HepG2 (cell line): ENCODE data around the gene PROX2. TPM values are rescaled to one million over a fixed set of nuclear protein-coding genes. Genes with fewer than 3 reads are reported as not detected.
A peak's percentile ranks its signal among the peaks of the same experiment; 100 is the strongest.

Source experiments
- ATAC-seq: fragments of 200-7000 bp; cut with Tn5 transposase; 3 replicates; pipeline ENCODE4 v1.9.1; 2020; ENCODE audit warnings: mild to moderate bottlenecking, moderate library complexity
- BruUV-seq: library from RNA; stranded (reverse); fragments of 400-500 nt; replicated peaks from 2 replicates; lab custom pipeline; 2021; lab: Mats Ljungman, UMichigan
- CTCF ChIA-PET: fragments of 300-600 bp; formaldehyde crosslinking; extraction: SDS; loops from one replicate; lab custom pipeline; 2021; ENCODE audit warnings: low total read pairs, inconsistent platforms, low intra/inter-chr PET ratio; lab: Yijun Ruan, JAX
- POLR2A ChIA-PET: fragments of 350-600 bp; sonication (Branson Sonifier 250); formaldehyde crosslinking; loops from one replicate; lab custom pipeline; 2020; ENCODE audit warnings: antibody characterized with exemption, inconsistent platforms; lab: Yijun Ruan, JAX
- DNase-seq: peaks from one replicate; pipeline ENCODE4 v3.0.0-alpha.2; 2015; ENCODE audit warnings: low spot score
- FAIRE-seq: peaks from 3 replicates; lab custom pipeline; 2011; peaks lifted over from hg19 to GRCh38; lab: Jason Lieb, UNC
- H2AFZ ChIP-seq: one replicate; pipeline ENCODE4 v1.6.1; 2011; ENCODE audit warnings: low read length, inconsistent platforms
- H3K27ac ChIP-seq: fragments of 300-600 bp; 3 replicates; pipeline ENCODE4 v1.8.0; 2011; ENCODE audit warnings: mixed run types, mild to moderate bottlenecking, mixed read lengths, low read length, inconsistent platforms; ENCODE audit not compliant: insufficient read depth; ENCODE audit errors: extremely low read length
- H3K27me3 ChIP-seq, 2 experiments: fragments of 200-600 bp in 1 of 2; 2 replicates in 1 of 2; 3 replicates in 1 of 2; pipeline versions ENCODE4 v1.6.0 to v1.8.0; 2011; ENCODE audit warnings: low read length in 2 of 2, mild to moderate bottlenecking in 2 of 2, moderate library complexity in 2 of 2, inconsistent platforms in 1 of 2; ENCODE audit not compliant: insufficient read depth in 2 of 2, control insufficient read depth in 1 of 2
- H3K36me3 ChIP-seq, 2 experiments: fragments of 200-600 bp in 1 of 2; replicated peaks in 1 of 2; 2 replicates in 1 of 2; 3 replicates in 1 of 2; pipeline versions ENCODE4 v1.5.1 to v1.8.0; 2011; ENCODE audit warnings: low read length in 2 of 2, inconsistent platforms in 1 of 2; ENCODE audit not compliant: insufficient read depth in 2 of 2, control insufficient read depth in 1 of 2
- H3K4me1 ChIP-seq: 2 replicates; pipeline ENCODE4 v1.5.1; 2012; ENCODE audit warnings: low read length, inconsistent platforms; ENCODE audit not compliant: insufficient read depth
- H3K4me2 ChIP-seq: 2 replicates; pipeline ENCODE4 v1.6.0; 2011; ENCODE audit warnings: low read depth, low read length, inconsistent platforms
- H3K4me3 ChIP-seq, 3 experiments: fragments of 200-600 bp in 1 of 3; sonication (generic), shearing (Covaris generic) in 1 of 3; replicated peaks in 1 of 3; 2 replicates each; pipeline ENCODE4 v1.5.1; 2011 to 2016; ENCODE audit warnings: low read length in 3 of 3, inconsistent platforms in 2 of 3, low read depth in 2 of 3, mild to moderate bottlenecking in 2 of 3, control low read depth in 1 of 3, mixed read lengths in 1 of 3; ENCODE audit not compliant: insufficient read depth in 1 of 3
- H3K79me2 ChIP-seq: one replicate; pipeline ENCODE4 v1.6.1; 2011; ENCODE audit warnings: low read length, inconsistent platforms; ENCODE audit not compliant: insufficient read depth
- H3K9ac ChIP-seq: 2 replicates; pipeline ENCODE4 v1.6.0; 2011; ENCODE audit warnings: mild to moderate bottlenecking, low read depth, low read length, inconsistent platforms; ENCODE audit not compliant: insufficient read depth
- H3K9me3 ChIP-seq: 2 replicates; pipeline ENCODE4 v1.5.1; 2012; ENCODE audit warnings: mild to moderate bottlenecking, low read length
- H4K20me1 ChIP-seq: 2 replicates; pipeline ENCODE4 v1.6.0; 2011; ENCODE audit warnings: inconsistent platforms, mild to moderate bottlenecking, low read length, moderate library complexity; ENCODE audit not compliant: insufficient read depth
- ARNTL ChIP-seq: sonication (generic); formaldehyde crosslinking; IDR thresholded peaks from 2 replicates; pipeline ENCODE4 v1.4.0; 2020; ENCODE audit warnings: mild to moderate bottlenecking, missing genetic modification reagents
- BCL6 ChIP-seq: IDR thresholded peaks from 2 replicates; pipeline ENCODE4 v1.6.1; 2016; ENCODE audit warnings: missing genetic modification reagents, missing compliant biosample characterization
- FOXP1 ChIP-seq, 2 experiments: fragments of 450-650 bp in 1 of 2; IDR thresholded peaks; 2 replicates each; pipeline ENCODE4 v1.6.1; 2017 to 2018; ENCODE audit warnings: antibody characterized with exemption in 1 of 2
- JARID2 ChIP-seq: sonication (generic); formaldehyde crosslinking; IDR thresholded peaks from 2 replicates; pipeline ENCODE4 v1.8.1; 2023; ENCODE audit warnings: missing genetic modification reagents, inconsistent platforms; ENCODE audit not compliant: insufficient replicate concordance
- KDM5B ChIP-seq: sonication (generic); formaldehyde crosslinking; IDR thresholded peaks from 2 replicates; pipeline ENCODE4 v1.4.0; 2020; ENCODE audit warnings: missing genetic modification reagents, mild to moderate bottlenecking, borderline replicate concordance
- MTA1 ChIP-seq: sonication (generic); formaldehyde crosslinking; IDR thresholded peaks from 2 replicates; pipeline ENCODE4 v1.4.0; 2020; ENCODE audit warnings: missing genetic modification reagents, mild to moderate bottlenecking, borderline replicate concordance
- NKX3-1 ChIP-seq: sonication (generic); formaldehyde crosslinking; IDR thresholded peaks from 2 replicates; pipeline ENCODE4 v1.5.0; 2020; ENCODE audit warnings: missing genetic modification reagents
- RBM39 ChIP-seq: fragments of 200-400 bp; formaldehyde crosslinking; IDR thresholded peaks from one replicate; pipeline ENCODE4 v1.6.1; 2018; ENCODE audit warnings: antibody characterized with exemption, mild to moderate bottlenecking, low read depth, low read length; ENCODE audit not compliant: poor library complexity, severe bottlenecking
- ZFP41 ChIP-seq: sonication (generic); formaldehyde crosslinking; IDR thresholded peaks from 2 replicates; pipeline ENCODE4 v1.4.0; 2020; ENCODE audit warnings: mild to moderate bottlenecking, missing genetic modification reagents, borderline replicate concordance
- ZNF235 ChIP-seq: sonication (generic); formaldehyde crosslinking; IDR thresholded peaks from 2 replicates; pipeline ENCODE4 v1.8.1; 2023; ENCODE audit warnings: mild to moderate bottlenecking, missing genetic modification reagents, borderline replicate concordance
- ZNF768 ChIP-seq: sonication (generic); formaldehyde crosslinking; IDR thresholded peaks from 2 replicates; pipeline ENCODE4 v1.4.0; 2020; ENCODE audit warnings: missing genetic modification reagents
- WGBS: methylation state at CpG from one replicate; pipeline ENCODE4 v1.1.6; 2017; ENCODE audit warnings: low lambda C conversion rate; 5-methylcytosine and 5-hydroxymethylcytosine counted together
- in situ Hi-C: cut with HindIII; loops from 2 replicates; pipeline ENCODE4 v1.10.0; 2017; ENCODE audit warnings: low pct_unique_long_range_greater_than_20kb; ENCODE audit not compliant: extremely low pct_ligation_motif_present
- intact Hi-C: fragments of 100-400 bp; cut with micrococcal nuclease; formaldehyde crosslinking; loops from one replicate; pipeline ENCODE4 v1.10.0; 2022; ENCODE audit not compliant: unreplicated experiment
- polyA plus RNA-seq, 8 experiments: library from polyadenylated mRNA; depleted of rRNA in 3 of 8; stranded (reverse) in 7 of 8; unstranded in 1 of 8; fragments of >200 nt; fragmentation: Illumina TruSeq in 4 of 8; extraction: Trizol in 4 of 8; gene quantifications; 2 replicates each; pipeline versions ENCODE4 v1.2.1 to v1.2.3, GENCODE V29; 2011 to 2016; ENCODE audit warnings: low read depth in 4 of 8, missing spikeins in 1 of 8, mixed read lengths in 1 of 8; ENCODE audit not compliant: insufficient read depth in 1 of 8
- total RNA-seq, 5 experiments: library from RNA; depleted of rRNA; stranded (reverse); fragments of >200 nt; fragmentation: Illumina TruSeq; extraction: Trizol; gene quantifications; 2 replicates each; pipeline ENCODE4 v1.2.3, GENCODE V29; 2016; ENCODE audit warnings: low read depth in 1 of 5

PROX2 gene
- total and polyA plus RNA-seq, 2 of the 13 experiments (the other 11 are each of a cell fraction or from before 2014, with no cell fraction given), result not detected

DNA sequence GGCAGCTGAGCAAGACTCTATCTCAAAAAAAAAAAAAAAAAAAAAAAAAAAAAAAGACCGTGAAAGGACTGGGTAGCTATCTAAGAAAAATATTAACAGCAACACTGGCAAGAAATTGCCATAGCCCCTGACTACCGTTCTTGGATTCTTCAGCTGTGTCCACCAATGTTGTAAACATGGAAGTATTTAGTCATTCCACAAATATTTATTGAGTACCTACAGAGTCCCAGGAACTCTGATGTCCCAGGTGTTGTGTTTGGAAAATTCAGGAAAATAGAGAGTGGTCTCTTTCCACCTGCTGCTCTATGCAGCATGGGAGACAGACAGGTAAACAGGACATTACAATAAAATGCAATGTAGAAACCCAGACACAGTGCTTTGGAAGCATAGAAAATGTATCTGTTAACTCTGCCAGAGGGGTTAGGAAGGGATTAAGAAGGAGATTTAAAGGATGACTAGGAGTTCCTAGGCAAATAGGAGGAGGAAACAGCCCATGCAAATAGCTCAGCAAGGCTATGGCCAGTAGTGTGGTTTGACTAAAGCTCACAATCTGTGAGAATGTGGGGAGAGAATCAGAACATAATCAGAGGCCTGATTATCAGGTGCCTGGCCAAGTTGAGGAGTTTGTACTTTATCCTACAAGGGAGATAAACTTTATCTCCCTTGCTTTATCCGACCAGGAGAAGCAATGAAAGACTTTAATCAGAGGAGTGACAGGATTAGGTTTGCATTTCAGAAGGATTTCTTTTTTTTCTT lies 3.7 kb upstream of the PROX2 start (continued):
- no peak for TF ChIP-seq ZFP41 (CRISPR knock-in tag)
- no peak for TF ChIP-seq ZNF235 (CRISPR knock-in tag)
- TF ChIP-seq JARID2 (CRISPR knock-in tag), result no peak
- no peak for TF ChIP-seq NKX3-1
- TF ChIP-seq, all 625 proteins: peak for 7

GRCh38 chr14:74875204-74875603 lies 741 bp downstream of the PROX2 start:
- Histone ChIP-seq H3K27ac (no peak overlapping the region), H4K20me1 (no peaks in the 10 kb centered on the region), H3K4me2 (no peak overlapping the region), H3K36me3 (no peaks in the 10 kb centered on the region), H3K79me2 (no peaks in the 10 kb centered on the region), H3K27me3 (peaks cover 0 to 10% of the 10 kb centered on the region in 2 experiments; a peak in 1 of 5 replicates), H3K9me3 (no peaks in the 10 kb centered on the region), H3K9ac (no peak overlapping the region), H3K4me3 (no peak overlapping the region), H3K4me1 (peaks cover 30% of the 10 kb centered on the region), H2AFZ (no peak overlapping the region)
- FAIRE-seq (no peak), DNase-seq (no peak), ATAC-seq (no peak)
- CTCF ChIA-PET, result no interaction called here
- no TSS peak for BruUV-seq
- in situ Hi-C loops (no loop called here), intact Hi-C loops (no loop called here)
- 67% methylated on average over 5 of the region's 5 CpGs for WGBS
- TF ChIP-seq MTA1 (no peak), BCL6 (CRISPR knock-in tag) (0 out of 2 replicates have a peak, but pooled peaks have one; percentile 9), KDM5B (CRISPR knock-in tag) (no peak), ARNTL (CRISPR knock-in tag) (no peak), FOXP1 (IDR thresholded peaks at IDR 0.05) (no peak), FOXP1 (CRISPR knock-in tag; IDR thresholded peaks at IDR 0.05) (no peak), ZNF768 (CRISPR knock-in tag) (peak; percentile 81), RBM39 (no peak)
- POLR2A ChIA-PET, result interaction anchor here (0.7 to 1.0 kb wide), 2 partner anchors 48 to 242 kb away, joined by 3 read pairs; partner anchors contain the start of gene RPS6KL1
